ENCODE data around the gene S100A2. TPM values are rescaled to one million over a fixed set of nuclear protein-coding genes. Genes with fewer than 3 reads are reported as not detected.
A peak's percentile ranks its signal among the peaks of the same experiment; 100 is the strongest.

Gene S100A2
- total and polyA plus RNA-seq, 2 donors from 2014 or later = 152 to 416 TPM

GRCh38 chr1:153543736-153544135 is 21.9 kb downstream of the S100A2 start:
- no peak overlapping the region for H3K4me3 ChIP-seq (ENCODE audit: low read length in 3 of 3)

GRCh38 chr1:153542956-153543711 is 22.5 kb downstream of the S100A2 start:
- Histone ChIP-seq H3K36me3 (ENCODE audit: control insufficient read depth in 2 of 3, insufficient read depth in 3 of 3, low read length in 3 of 3) (no peaks in the 10 kb centered on the region), H3K27ac (ENCODE audit: low read depth in 2 of 2, low read length in 2 of 2) (peak overlapping the region; percentile 42 to 45), H3K4me3 (ENCODE audit: low read length in 3 of 3) (no peak overlapping the region), H3K4me1 (ENCODE audit: control insufficient read depth in 2 of 3, insufficient read depth in 2 of 3, low read depth in 1 of 3, low read length in 3 of 3) (peaks cover 5 to 37% (median 23%) of the 10 kb centered on the region in 3 donors), H3K27me3 (ENCODE audit: control insufficient read depth, insufficient read depth, low read length) (no peaks in the 10 kb centered on the region), H3K9me3 (ENCODE audit: control insufficient read depth in 2 of 3, insufficient read depth in 1 of 3, low read length in 3 of 3) (no peaks in the 10 kb centered on the region), H3K9ac (ENCODE audit: low read length in 3 of 3) (no peak overlapping the region)
- no peak for TF ChIP-seq CTCF (IDR thresholded peaks at IDR 0.05; ENCODE audit: borderline replicate concordance, extremely low read depth, insufficient read depth)
- DNase-seq (peak in 2 of 5 donors; percentile 29 to 60), FAIRE-seq (no peak)
- intact Hi-C loops (cut with DNase I) = no loop called here

More at GRCh38 chr1:153543736-153544135, 21.9 kb downstream of the S100A2 start:
- intact Hi-C loops (cut with DNase I) = no loop called here
- Histone ChIP-seq H3K4me1 (ENCODE audit: control insufficient read depth in 2 of 3, insufficient read depth in 2 of 3, low read depth in 1 of 3, low read length in 3 of 3) (peaks cover 5 to 36% (median 23%) of the 10 kb centered on the region in 3 donors), H3K27me3 (ENCODE audit: control insufficient read depth, insufficient read depth, low read length) (no peaks in the 10 kb centered on the region), H3K36me3 (ENCODE audit: control insufficient read depth in 2 of 3, insufficient read depth in 3 of 3, low read length in 3 of 3) (no peaks in the 10 kb centered on the region), H3K27ac (ENCODE audit: low read depth in 2 of 2, low read length in 2 of 2) (peak overlapping the region; percentile 42 to 45), H3K9ac (ENCODE audit: low read length in 3 of 3) (no peak overlapping the region), H3K9me3 (ENCODE audit: control insufficient read depth in 2 of 3, insufficient read depth in 1 of 3, low read length in 3 of 3) (no peaks in the 10 kb centered on the region)
- DNase-seq (peak in 2 of 5 donors; percentile 16 to 23), FAIRE-seq (no peak)
- TF ChIP-seq CTCF (IDR thresholded peaks at IDR 0.05; ENCODE audit: borderline replicate concordance, extremely low read depth, insufficient read depth) = no peak

GRCh38 chr1:153541641-153542590 is 23.7 kb downstream of the S100A2 start:
- H3K9me3 ChIP-seq (ENCODE audit: control insufficient read depth in 2 of 3, insufficient read depth in 1 of 3, low read length in 3 of 3) = no peaks in the 10 kb centered on the region

More at GRCh38 chr1:153541641-153542590, 23.7 kb downstream of the S100A2 start:
- H3K27ac ChIP-seq (ENCODE audit: low read depth in 2 of 2, low read length in 2 of 2) = peak overlapping the region; percentile 20 to 45
- peaks cover 5 to 33% (median 19%) of the 10 kb centered on the region in 3 donors for H3K4me1 ChIP-seq (ENCODE audit: control insufficient read depth in 2 of 3, insufficient read depth in 2 of 3, low read depth in 1 of 3, low read length in 3 of 3)
- peak overlapping the region in 1 of 3 donors; percentile 47 for H3K9ac ChIP-seq (ENCODE audit: low read length in 3 of 3)
- DNase-seq (peak in 1 of 5 donors; percentile 52), FAIRE-seq (no peak)
- H3K27me3 ChIP-seq (ENCODE audit: control insufficient read depth, insufficient read depth, low read length) = no peaks in the 10 kb centered on the region
- H3K4me3 ChIP-seq (ENCODE audit: low read length in 3 of 3) = no peak overlapping the region
- H3K36me3 ChIP-seq (ENCODE audit: control insufficient read depth in 2 of 3, insufficient read depth in 3 of 3, low read length in 3 of 3) = no peaks in the 10 kb centered on the region
- intact Hi-C loops (cut with DNase I) = no loop called here
- no peak for TF ChIP-seq CTCF (IDR thresholded peaks at IDR 0.05; ENCODE audit: borderline replicate concordance, extremely low read depth, insufficient read depth)
